ENCODE data around the gene LMOD1. TPM values are rescaled to one million over a fixed set of nuclear protein-coding genes. Genes with fewer than 3 reads are reported as not detected.

Gene LMOD1
- total RNA-seq, 1 donor from 2014 or later: 9.2 TPM

GRCh38 chr1:201921952-201922558, 24.3 kb downstream of the LMOD1 start:
- H3K27ac ChIP-seq (replicated peaks): no peak overlapping the region
- intact Hi-C loops (cut with micrococcal nuclease): no loop called here
- no peaks in the 10 kb centered on the region for H3K27me3 ChIP-seq (ENCODE audit: low read depth)
- no peaks in the 10 kb centered on the region for H3K36me3 ChIP-seq
- H3K4me1 ChIP-seq: peaks cover 21% of the 10 kb centered on the region
- TF ChIP-seq, protein P1, sequence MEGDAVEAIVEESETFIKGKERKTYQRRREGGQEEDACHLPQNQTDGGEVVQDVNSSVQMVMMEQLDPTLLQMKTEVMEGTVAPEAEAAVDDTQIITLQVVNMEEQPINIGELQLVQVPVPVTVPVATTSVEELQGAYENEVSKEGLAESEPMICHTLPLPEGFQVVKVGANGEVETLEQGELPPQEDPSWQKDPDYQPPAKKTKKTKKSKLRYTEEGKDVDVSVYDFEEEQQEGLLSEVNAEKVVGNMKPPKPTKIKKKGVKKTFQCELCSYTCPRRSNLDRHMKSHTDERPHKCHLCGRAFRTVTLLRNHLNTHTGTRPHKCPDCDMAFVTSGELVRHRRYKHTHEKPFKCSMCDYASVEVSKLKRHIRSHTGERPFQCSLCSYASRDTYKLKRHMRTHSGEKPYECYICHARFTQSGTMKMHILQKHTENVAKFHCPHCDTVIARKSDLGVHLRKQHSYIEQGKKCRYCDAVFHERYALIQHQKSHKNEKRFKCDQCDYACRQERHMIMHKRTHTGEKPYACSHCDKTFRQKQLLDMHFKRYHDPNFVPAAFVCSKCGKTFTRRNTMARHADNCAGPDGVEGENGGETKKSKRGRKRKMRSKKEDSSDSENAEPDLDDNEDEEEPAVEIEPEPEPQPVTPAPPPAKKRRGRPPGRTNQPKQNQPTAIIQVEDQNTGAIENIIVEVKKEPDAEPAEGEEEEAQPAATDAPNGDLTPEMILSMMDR (IDR thresholded peaks at IDR 0.05; ENCODE audit: borderline replicate concordance): no peak
- H3K9me3 ChIP-seq (replicated peaks): no peaks in the 10 kb centered on the region
- no peak for DNase-seq
- H3K4me3 ChIP-seq: no peak overlapping the region

- TF ChIP-seq, protein P1 (IDR thresholded peaks at IDR 0.05; ENCODE audit: borderline replicate concordance): no peak
- no peaks in the 10 kb centered on the region for H3K27me3 ChIP-seq (ENCODE audit: low read depth)
- no peak overlapping the region for H3K4me3 ChIP-seq
- DNase-seq: no peak
- no peaks in the 10 kb centered on the region for H3K9me3 ChIP-seq (replicated peaks)
- H3K36me3 ChIP-seq: no peaks in the 10 kb centered on the region
- H3K27ac ChIP-seq (replicated peaks): peak overlapping the region; percentile 77
- intact Hi-C loops (cut with micrococcal nuclease): no loop called here
- H3K4me1 ChIP-seq: peaks cover 31% of the 10 kb centered on the region
Measured at GRCh38 chr1:201918343-201918742, 28.0 kb downstream of the LMOD1 start.

GRCh38 chr1:201917362-201918033, 28.9 kb downstream of the LMOD1 start:
- no peaks in the 10 kb centered on the region for H3K9me3 ChIP-seq (replicated peaks)
- H3K4me3 ChIP-seq: no peak overlapping the region
- H3K36me3 ChIP-seq: no peaks in the 10 kb centered on the region
- intact Hi-C loops (cut with micrococcal nuclease): no loop called here
- H3K27ac ChIP-seq (replicated peaks): peak overlapping the region; percentile 77
- TF ChIP-seq, protein P1 (IDR thresholded peaks at IDR 0.05; ENCODE audit: borderline replicate concordance): no peak
- peaks cover 31% of the 10 kb centered on the region for H3K4me1 ChIP-seq
- DNase-seq: no peak
- no peaks in the 10 kb centered on the region for H3K27me3 ChIP-seq (ENCODE audit: low read depth)

DNA sequence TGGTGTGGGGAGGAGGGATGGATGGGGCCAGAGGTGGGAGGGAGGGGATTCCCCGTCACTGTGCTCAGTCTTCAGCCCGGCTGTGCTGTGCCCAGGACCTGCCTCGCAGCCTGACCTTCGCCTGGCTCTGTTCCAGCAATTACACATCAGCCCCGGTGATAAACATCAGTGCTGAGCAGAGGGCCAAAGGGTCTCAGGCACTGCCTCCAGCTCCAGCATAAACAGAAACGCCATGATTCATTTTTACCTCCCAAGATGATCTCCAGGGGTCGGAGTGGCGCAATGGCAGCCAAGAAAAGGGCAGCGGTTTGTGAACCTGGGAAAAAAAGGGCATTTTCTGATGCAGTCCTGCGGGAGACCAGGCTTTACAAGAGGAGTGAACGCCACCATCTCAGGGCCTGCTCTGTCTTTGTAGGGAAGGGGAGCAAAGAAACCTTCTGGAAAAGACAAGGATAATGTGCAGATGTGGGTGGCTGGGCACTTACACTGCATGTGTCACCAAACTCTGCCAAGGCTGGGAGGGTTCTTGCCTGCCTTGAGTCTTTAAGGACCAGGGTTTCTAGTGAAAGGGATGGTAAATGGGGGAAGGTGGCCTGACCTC, 29.6 kb downstream of the LMOD1 start:
- intact Hi-C loops (cut with micrococcal nuclease): no loop called here
- Histone ChIP-seq H3K27me3 (ENCODE audit: low read depth) (no peaks in the 10 kb centered on the region), H3K4me1 (peaks cover 31% of the 10 kb centered on the region), H3K27ac (replicated peaks) (peak overlapping the region; percentile 77), H3K4me3 (no peak overlapping the region), H3K36me3 (no peaks in the 10 kb centered on the region), H3K9me3 (replicated peaks) (no peaks in the 10 kb centered on the region)
- peak; percentile 41 for DNase-seq
- TF ChIP-seq, protein P1 (IDR thresholded peaks at IDR 0.05; ENCODE audit: borderline replicate concordance): no peak

DNA sequence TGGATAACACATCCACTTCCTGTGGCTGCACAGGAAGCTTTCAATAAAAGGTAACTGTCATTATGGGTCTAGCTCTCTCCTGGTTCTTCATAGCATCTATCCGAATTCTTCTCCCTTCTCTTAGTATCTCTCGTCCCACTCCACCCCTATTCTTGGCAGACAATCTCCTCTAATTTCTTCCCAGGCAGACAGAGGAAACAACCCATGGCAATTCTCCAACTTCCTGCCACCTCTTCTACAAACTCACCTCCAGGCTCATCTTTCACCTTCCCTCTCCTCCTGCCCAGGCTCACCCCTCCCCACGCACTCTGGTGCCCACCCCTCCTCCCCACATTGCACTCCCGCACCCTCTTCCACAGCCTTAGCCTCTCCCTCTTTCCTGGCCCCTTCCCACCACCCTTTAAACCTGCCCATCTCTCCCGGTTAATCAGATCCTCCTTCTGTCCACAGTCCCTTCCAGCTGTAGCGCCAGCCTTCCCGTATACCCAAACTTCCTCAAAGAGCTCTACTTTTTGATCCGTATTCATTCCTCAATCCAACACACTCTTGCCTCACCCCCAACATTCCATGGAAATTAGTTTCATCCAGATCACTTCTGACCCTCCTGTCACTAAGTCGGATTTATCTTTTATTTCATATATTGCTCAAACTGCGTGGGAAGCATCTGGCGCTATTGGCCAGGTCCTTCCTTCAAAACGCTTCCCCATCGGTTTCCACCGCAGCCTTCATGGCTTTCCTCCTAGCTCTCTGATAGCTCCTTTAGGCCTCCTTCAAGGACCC, 31.7 kb downstream of the LMOD1 start:
- H3K36me3 ChIP-seq: no peaks in the 10 kb centered on the region
- H3K27ac ChIP-seq (replicated peaks): peak overlapping the region; percentile 39
- no peak for DNase-seq
- H3K9me3 ChIP-seq (replicated peaks): no peaks in the 10 kb centered on the region
- H3K4me1 ChIP-seq: peaks cover 31% of the 10 kb centered on the region
- intact Hi-C loops (cut with micrococcal nuclease): no loop called here
- TF ChIP-seq, protein P1 (IDR thresholded peaks at IDR 0.05; ENCODE audit: borderline replicate concordance): no peak
- H3K27me3 ChIP-seq (ENCODE audit: low read depth): no peaks in the 10 kb centered on the region
- no peak overlapping the region for H3K4me3 ChIP-seq
